HG03575 (cell line): ENCODE data around the gene B3GALNT2.
"Not testable (repeated sequence)": the region's sequence is repeated elsewhere in the genome, so short reads cannot be mapped to it uniquely, and the experiment has no call there.

Experiments used
- ATAC-seq: cut with Tn5 transposase; IDR thresholded peaks from one replicate; pipeline ENCODE4 v1.9.1; 2021; ENCODE audit not compliant: unreplicated experiment, insufficient number of reproducible peaks, low FRiP score; ENCODE audit errors: extremely low read depth

The B3GALNT2 gene

GRCh38 chr1:235504122-235504493 lies at the start of gene B3GALNT2:
TSS of gene B3GALNT2 (minus strand) at chr1:235504452. CDS start at chr1:235504252, 200 bp downstream.
- ATAC-seq, result peak; percentile 22

- ATAC-seq, result no peak
Observed at GRCh38 chr1:235553112-235553551, 48.9 kb upstream of the B3GALNT2 start.

- ATAC-seq, result no peak
Observed at GRCh38 chr1:235552146-235552716, 48.0 kb upstream of the B3GALNT2 start.

- no peak for ATAC-seq
Observed at GRCh38 chr1:235549351-235550139, 45.3 kb upstream of the B3GALNT2 start.

- ATAC-seq, result not testable (repeated sequence)
Observed at GRCh38 chr1:235546369-235547155, 42.3 kb upstream of the B3GALNT2 start.

GRCh38 chr1:235545292-235545930 lies 41.2 kb upstream of the B3GALNT2 start:
- ATAC-seq, result no peak

- ATAC-seq, result not testable (repeated sequence)
Observed at GRCh38 chr1:235542845-235543244, 38.6 kb upstream of the B3GALNT2 start.

- ATAC-seq, result no peak
Observed at GRCh38 chr1:235533476-235534168, 29.4 kb upstream of the B3GALNT2 start.

GRCh38 chr1:235532360-235532759 lies 28.1 kb upstream of the B3GALNT2 start:
- ATAC-seq, result no peak

GRCh38 chr1:235527196-235527814 lies 23.1 kb upstream of the B3GALNT2 start:
- no peak for ATAC-seq

GRCh38 chr1:235525314-235525713 lies 21.1 kb upstream of the B3GALNT2 start:
- no peak for ATAC-seq

GRCh38 chr1:235516862-235517446 lies 12.7 kb upstream of the B3GALNT2 start:
- ATAC-seq, result no peak

- ATAC-seq, result no peak
Observed at GRCh38 chr1:235515844-235516512, 11.7 kb upstream of the B3GALNT2 start.

- no peak for ATAC-seq
Observed at GRCh38 chr1:235513495-235514366, 9.5 kb upstream of the B3GALNT2 start.

- no peak for ATAC-seq
Observed at GRCh38 chr1:235511470-235512240, 7.4 kb upstream of the B3GALNT2 start.

GRCh38 chr1:235510823-235511222 lies 6.6 kb upstream of the B3GALNT2 start:
- ATAC-seq, result no peak
